Mesenchymal stem cell (in vitro differentiated cells and primary cell): ENCODE results near the gene CHL1.
A peak's percentile ranks its signal among the peaks of the same experiment; 100 is the strongest.

Experiments
- DNase-seq: peaks from one replicate; pipeline ENCODE4 v3.0.0-alpha.2; 2013
- H2AFZ ChIP-seq: one replicate; pipeline ENCODE4 v1.6.1; 2013; ENCODE audit warnings: low read depth, mild to moderate bottlenecking, control low read depth, inconsistent platforms, low read length, moderate library complexity
- H2AK5ac ChIP-seq: 2 replicates; pipeline ENCODE4 v1.6.1; 2013; ENCODE audit warnings: low read length, moderate library complexity, mild to moderate bottlenecking, inconsistent platforms; ENCODE audit not compliant: severe bottlenecking
- H2BK120ac ChIP-seq: one replicate; pipeline ENCODE4 v1.6.1; 2013; ENCODE audit warnings: low read depth, mild to moderate bottlenecking, inconsistent platforms, low read length, moderate library complexity
- H2BK12ac ChIP-seq, 2 experiments: one replicate each; pipeline ENCODE4 v1.6.1; 2013; ENCODE audit warnings: inconsistent platforms in 2 of 2, low read length in 2 of 2, mild to moderate bottlenecking in 2 of 2, moderate library complexity in 2 of 2, control low read depth in 1 of 2
- H2BK15ac ChIP-seq: one replicate; pipeline ENCODE4 v1.6.1; 2013; ENCODE audit warnings: mild to moderate bottlenecking, low read depth, inconsistent platforms; ENCODE audit not compliant: poor library complexity, severe bottlenecking
- H2BK5ac ChIP-seq: 2 replicates; pipeline ENCODE4 v1.6.1; 2013; ENCODE audit warnings: low read depth, mild to moderate bottlenecking, low read length, control low read depth, inconsistent platforms; ENCODE audit not compliant: poor library complexity, severe bottlenecking
- H3K14ac ChIP-seq, 2 experiments: one replicate each; pipeline ENCODE4 v1.6.1; 2013; ENCODE audit warnings: inconsistent platforms in 2 of 2, low read length in 2 of 2, control low read depth in 1 of 2, mild to moderate bottlenecking in 1 of 2, moderate library complexity in 1 of 2
- H3K18ac ChIP-seq, 2 experiments: one replicate each; pipeline ENCODE4 v1.6.1; 2013; ENCODE audit warnings: inconsistent platforms in 2 of 2, low read length in 2 of 2, control low read depth in 1 of 2, low read depth in 1 of 2, mild to moderate bottlenecking in 1 of 2
- H3K23ac ChIP-seq, 2 experiments: one replicate each; pipeline ENCODE4 v1.6.1; 2013; ENCODE audit warnings: inconsistent platforms in 2 of 2, low read length in 2 of 2, mild to moderate bottlenecking in 2 of 2, moderate library complexity in 2 of 2, control low read depth in 1 of 2
- H3K27ac ChIP-seq: 2 replicates; pipeline ENCODE4 v1.5.1; 2013; ENCODE audit warnings: mild to moderate bottlenecking, moderate library complexity, low read length, control low read depth, inconsistent platforms; ENCODE audit not compliant: poor library complexity, severe bottlenecking
- H3K27me3 ChIP-seq, 2 experiments: 2 replicates each; pipeline versions ENCODE4 v1.6.1 to v1.7.0; 2013; ENCODE audit warnings: low read length in 2 of 2, mild to moderate bottlenecking in 2 of 2, moderate library complexity in 2 of 2, control low read depth in 1 of 2, inconsistent platforms in 1 of 2; ENCODE audit not compliant: control insufficient read depth in 1 of 2, insufficient read depth in 1 of 2
- H3K36me3 ChIP-seq, 2 experiments: 2 replicates each; pipeline versions ENCODE4 v1.6.1 to v1.7.0; 2013; ENCODE audit warnings: low read length in 2 of 2, control low read depth in 1 of 2, inconsistent platforms in 1 of 2, low read depth in 1 of 2, mild to moderate bottlenecking in 1 of 2; ENCODE audit not compliant: insufficient read depth in 2 of 2, control insufficient read depth in 1 of 2
- H3K4ac ChIP-seq, 2 experiments: one replicate each; pipeline ENCODE4 v1.6.1; 2013; ENCODE audit warnings: inconsistent platforms in 2 of 2, low read length in 2 of 2, mild to moderate bottlenecking in 2 of 2, moderate library complexity in 2 of 2, control low read depth in 1 of 2, low read depth in 1 of 2
- H3K4me1 ChIP-seq: 2 replicates; pipeline ENCODE4 v1.6.1; 2013; ENCODE audit warnings: low read depth, low read length, control low read depth; ENCODE audit not compliant: control insufficient read depth, insufficient read depth
- H3K4me2 ChIP-seq: 2 replicates; pipeline ENCODE4 v1.6.1; 2013; ENCODE audit warnings: low read length, mild to moderate bottlenecking, inconsistent platforms; ENCODE audit not compliant: poor library complexity, severe bottlenecking
- H3K4me3 ChIP-seq, 2 experiments: 2 replicates each; pipeline versions ENCODE4 v1.5.1 to v1.7.0; 2013; ENCODE audit warnings: low read length in 2 of 2, mild to moderate bottlenecking in 2 of 2, control low read depth in 1 of 2, low read depth in 1 of 2; ENCODE audit not compliant: insufficient read depth in 1 of 2
- H3K79me1 ChIP-seq: replicated peaks from 2 replicates; pipeline ENCODE4 v1.6.1; 2013; ENCODE audit warnings: mild to moderate bottlenecking, control low read depth, low read length, inconsistent platforms; ENCODE audit not compliant: poor library complexity, severe bottlenecking
- H3K9ac ChIP-seq: 2 replicates; pipeline ENCODE4 v1.7.0; 2013; ENCODE audit warnings: mild to moderate bottlenecking, low read length, moderate library complexity
- H3K9me3 ChIP-seq: 2 replicates; pipeline ENCODE4 v1.7.0; 2013; ENCODE audit warnings: mild to moderate bottlenecking, low read length; ENCODE audit not compliant: control insufficient read depth
- H4K8ac ChIP-seq: one replicate; pipeline ENCODE4 v1.6.1; 2013; ENCODE audit warnings: inconsistent platforms, mild to moderate bottlenecking, low read length, moderate library complexity
- H4K91ac ChIP-seq: one replicate; pipeline ENCODE4 v1.6.1; 2013; ENCODE audit warnings: mild to moderate bottlenecking, low read length, inconsistent platforms
- WGBS: methylation state at CpG from one replicate; pipeline ENCODE4 v1.1.7; 2013; ENCODE audit warnings: mixed read lengths; 5-methylcytosine and 5-hydroxymethylcytosine counted together

The CHL1 gene

GRCh38 chr3:242602-243355, 46.2 kb downstream of the CHL1 start:
- H3K27me3 ChIP-seq, result no peaks in the 10 kb centered on the region
- WGBS, result 83% methylated on average over 3 of the region's 3 CpGs
- H3K79me1 ChIP-seq, result no peaks in the 10 kb centered on the region

GRCh38 chr3:243356-243725, 46.8 kb downstream of the CHL1 start:
- H2BK15ac ChIP-seq, result no peak overlapping the region
- H4K8ac ChIP-seq, result no peak overlapping the region
- peak overlapping the region; percentile 21 for H3K9ac ChIP-seq
- no peak overlapping the region for H3K27ac ChIP-seq
- no peak overlapping the region for H2BK120ac ChIP-seq
- no peaks in the 10 kb centered on the region for H3K9me3 ChIP-seq
- DNase-seq, result no peak
- no peak overlapping the region for H3K23ac ChIP-seq
- H3K36me3 ChIP-seq, result no peaks in the 10 kb centered on the region
- WGBS, result 90% methylated on average over 3 of the region's 3 CpGs
- H3K79me1 ChIP-seq, result no peaks in the 10 kb centered on the region
- no peaks in the 10 kb centered on the region for H3K4me1 ChIP-seq
- no peak overlapping the region for H2BK12ac ChIP-seq
- no peak overlapping the region for H2AK5ac ChIP-seq
- no peak overlapping the region for H3K4me2 ChIP-seq
- no peaks in the 10 kb centered on the region for H3K27me3 ChIP-seq
- no peak overlapping the region for H2BK5ac ChIP-seq
- H4K91ac ChIP-seq, result no peak overlapping the region
- H2AFZ ChIP-seq, result no peak overlapping the region
- no peak overlapping the region for H3K4ac ChIP-seq
- no peak overlapping the region for H3K18ac ChIP-seq
- H3K4me3 ChIP-seq, result no peak overlapping the region
- H3K14ac ChIP-seq, result no peak overlapping the region

More at GRCh38 chr3:242602-243355, 46.2 kb downstream of the CHL1 start:
- Histone ChIP-seq H3K36me3 (no peaks in the 10 kb centered on the region), H3K27ac (no peak overlapping the region), H2AK5ac (no peak overlapping the region), H3K9ac (no peak overlapping the region), H4K8ac (no peak overlapping the region), H2BK12ac (no peak overlapping the region), H3K18ac (no peak overlapping the region), H2BK15ac (no peak overlapping the region), H3K4ac (no peak overlapping the region), H3K4me1 (no peaks in the 10 kb centered on the region), H2BK5ac (no peak overlapping the region), H3K4me3 (no peak overlapping the region), H3K23ac (no peak overlapping the region), H3K4me2 (no peak overlapping the region), H2AFZ (no peak overlapping the region), H2BK120ac (no peak overlapping the region), H3K9me3 (no peaks in the 10 kb centered on the region), H4K91ac (no peak overlapping the region), H3K14ac (no peak overlapping the region)
- DNase-seq, result no peak

- no peak overlapping the region for H4K91ac ChIP-seq
- no peak overlapping the region for H3K23ac ChIP-seq
- no peak overlapping the region for H2BK15ac ChIP-seq
- peak overlapping the region in 1 of 2 experiments; percentile 7 for H3K4me3 ChIP-seq
- no peaks in the 10 kb centered on the region for H3K4me1 ChIP-seq
- no peaks in the 10 kb centered on the region for H3K9me3 ChIP-seq
- WGBS, result 89% methylated on average over 8 of the region's 9 CpGs
- H3K4ac ChIP-seq, result no peak overlapping the region
- no peak overlapping the region for H2BK5ac ChIP-seq
- no peak overlapping the region for H2BK12ac ChIP-seq
- H3K79me1 ChIP-seq, result no peaks in the 10 kb centered on the region
- DNase-seq, result no peak
- H3K4me2 ChIP-seq, result no peak overlapping the region
- H3K27ac ChIP-seq, result no peak overlapping the region
- no peaks in the 10 kb centered on the region for H3K27me3 ChIP-seq
- H2AK5ac ChIP-seq, result no peak overlapping the region
- H2AFZ ChIP-seq, result no peak overlapping the region
- H2BK120ac ChIP-seq, result no peak overlapping the region
- H4K8ac ChIP-seq, result no peak overlapping the region
- peak overlapping the region; percentile 21 for H3K9ac ChIP-seq
- no peaks in the 10 kb centered on the region for H3K36me3 ChIP-seq
- no peak overlapping the region for H3K18ac ChIP-seq
- no peak overlapping the region for H3K14ac ChIP-seq
Observed at GRCh38 chr3:244041-244440, 47.5 kb downstream of the CHL1 start.

- Histone ChIP-seq H3K9me3 (no peaks in the 10 kb centered on the region), H3K4me3 (no peak overlapping the region), H2BK120ac (no peak overlapping the region), H2BK5ac (no peak overlapping the region), H2BK15ac (no peak overlapping the region), H3K36me3 (no peaks in the 10 kb centered on the region), H3K4ac (no peak overlapping the region), H3K14ac (no peak overlapping the region), H3K4me1 (no peaks in the 10 kb centered on the region), H4K91ac (no peak overlapping the region), H3K4me2 (no peak overlapping the region), H2AK5ac (no peak overlapping the region), H3K18ac (no peak overlapping the region), H3K9ac (no peak overlapping the region), H2BK12ac (no peak overlapping the region), H3K79me1 (no peaks in the 10 kb centered on the region), H3K27me3 (no peaks in the 10 kb centered on the region), H3K27ac (no peak overlapping the region), H3K23ac (no peak overlapping the region), H4K8ac (no peak overlapping the region), H2AFZ (no peak overlapping the region)
- no CpG with 5 or more reads among the region's 1 CpG for WGBS
- DNase-seq, result no peak
Observed at GRCh38 chr3:247916-248315, 51.4 kb downstream of the CHL1 start.
